Epithelial cell of esophagus (primary cell): ENCODE data around the gene EEF1AKMT1.
A peak's percentile ranks its signal among the peaks of the same experiment; 100 is the strongest.

Source experiments
- DNase-seq: peaks from one replicate; pipeline ENCODE4 v3.0.0; 2010; ENCODE audit warnings: low read depth
- H3K4me3 ChIP-seq: 2 replicates; pipeline ENCODE4 v1.5.1; 2011; ENCODE audit warnings: mild to moderate bottlenecking, low read length, control low read depth
- CTCF ChIP-seq: IDR thresholded peaks from 2 replicates; pipeline ENCODE4 v1.5.1; 2011; ENCODE audit warnings: low read depth, mild to moderate bottlenecking, low read length, control low read depth, inconsistent platforms; ENCODE audit not compliant: insufficient read depth; ENCODE audit errors: missing control alignments

The EEF1AKMT1 gene

GRCh38 chr13:20714161-20714560 lies 59.6 kb downstream of the EEF1AKMT1 start:
- no peak for DNase-seq
- no peak overlapping the region for H3K4me3 ChIP-seq
- TF ChIP-seq CTCF = no peak

GRCh38 chr13:20713751-20714150 lies 60.0 kb downstream of the EEF1AKMT1 start:
- no peak for TF ChIP-seq CTCF
- H3K4me3 ChIP-seq = no peak overlapping the region
- no peak for DNase-seq

GRCh38 chr13:20713014-20713376 lies 60.8 kb downstream of the EEF1AKMT1 start:
- H3K4me3 ChIP-seq = no peak overlapping the region
- no peak for TF ChIP-seq CTCF
- DNase-seq = no peak

GRCh38 chr13:20711301-20712044 lies 62.3 kb downstream of the EEF1AKMT1 start:
- H3K4me3 ChIP-seq = no peak overlapping the region
- DNase-seq = no peak
- peak; percentile 22 for TF ChIP-seq CTCF

GRCh38 chr13:20709782-20710181 lies 64.0 kb downstream of the EEF1AKMT1 start:
- no peak for DNase-seq
- TF ChIP-seq CTCF = no peak
- H3K4me3 ChIP-seq = no peak overlapping the region

- TF ChIP-seq CTCF = no peak
- no peak overlapping the region for H3K4me3 ChIP-seq
- no peak for DNase-seq
Measured at GRCh38 chr13:20709369-20709768, 64.4 kb downstream of the EEF1AKMT1 start.

GRCh38 chr13:20708216-20708615 lies 65.5 kb downstream of the EEF1AKMT1 start:
- TF ChIP-seq CTCF = no peak
- H3K4me3 ChIP-seq = no peak overlapping the region
- DNase-seq = no peak
